Measurements from ENCODE around the gene GAGE10. TPM values are rescaled to one million over a fixed set of nuclear protein-coding genes. Genes with fewer than 3 reads are reported as not detected.

The GAGE10 gene
- total and polyA plus RNA-seq, 9 of the 15 experiments (the other 6 are each of a cell fraction or from before 2014, with no cell fraction given), result 0.80 to 3.1 (median 0.96) TPM; not detected in 4

DNA sequence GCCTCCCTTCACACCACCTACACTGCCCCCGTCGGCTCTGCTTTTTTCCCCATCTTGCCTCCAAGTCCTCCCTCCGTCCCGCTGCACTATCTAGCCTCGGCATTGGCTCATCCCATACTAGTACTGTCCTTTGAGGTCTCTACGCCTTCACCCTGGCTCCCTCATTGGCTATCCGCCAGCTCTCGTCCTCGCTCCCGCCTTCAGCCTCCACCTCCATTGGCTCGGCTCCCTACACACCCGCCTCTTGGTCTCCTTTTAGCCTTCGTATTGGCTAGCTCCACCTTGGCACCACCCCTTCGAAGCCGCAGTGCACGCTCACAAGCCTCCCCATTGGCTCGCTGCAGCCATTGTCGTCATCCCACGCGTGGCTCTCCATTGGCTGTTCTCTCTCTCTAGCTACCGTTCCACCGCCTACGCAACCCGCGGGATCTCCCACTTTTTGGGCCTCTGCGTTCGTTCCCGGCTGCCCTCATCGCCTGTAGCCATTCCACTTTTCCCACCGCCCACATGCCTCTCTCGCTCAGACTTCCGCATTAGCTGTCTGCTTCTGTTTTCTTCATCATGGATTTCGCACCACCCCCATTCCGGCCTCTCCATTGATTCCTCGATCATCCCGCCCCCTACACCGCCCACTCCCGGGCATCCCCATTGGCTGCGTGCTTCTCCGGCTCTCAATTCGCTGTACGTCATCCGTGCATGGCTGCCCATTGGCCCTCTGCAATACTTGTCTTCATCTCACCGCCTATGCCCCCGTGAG is 34.3 kb upstream of the GAGE10 start (continued):
- TF ChIP-seq, protein P1, sequence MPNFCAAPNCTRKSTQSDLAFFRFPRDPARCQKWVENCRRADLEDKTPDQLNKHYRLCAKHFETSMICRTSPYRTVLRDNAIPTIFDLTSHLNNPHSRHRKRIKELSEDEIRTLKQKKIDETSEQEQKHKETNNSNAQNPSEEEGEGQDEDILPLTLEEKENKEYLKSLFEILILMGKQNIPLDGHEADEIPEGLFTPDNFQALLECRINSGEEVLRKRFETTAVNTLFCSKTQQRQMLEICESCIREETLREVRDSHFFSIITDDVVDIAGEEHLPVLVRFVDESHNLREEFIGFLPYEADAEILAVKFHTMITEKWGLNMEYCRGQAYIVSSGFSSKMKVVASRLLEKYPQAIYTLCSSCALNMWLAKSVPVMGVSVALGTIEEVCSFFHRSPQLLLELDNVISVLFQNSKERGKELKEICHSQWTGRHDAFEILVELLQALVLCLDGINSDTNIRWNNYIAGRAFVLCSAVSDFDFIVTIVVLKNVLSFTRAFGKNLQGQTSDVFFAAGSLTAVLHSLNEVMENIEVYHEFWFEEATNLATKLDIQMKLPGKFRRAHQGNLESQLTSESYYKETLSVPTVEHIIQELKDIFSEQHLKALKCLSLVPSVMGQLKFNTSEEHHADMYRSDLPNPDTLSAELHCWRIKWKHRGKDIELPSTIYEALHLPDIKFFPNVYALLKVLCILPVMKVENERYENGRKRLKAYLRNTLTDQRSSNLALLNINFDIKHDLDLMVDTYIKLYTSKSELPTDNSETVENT (CRISPR knock-in tag; IDR thresholded peaks at IDR 0.05), result no peak
- TF ChIP-seq ZNF449 (CRISPR knock-in tag; IDR thresholded peaks at IDR 0.05), result no peak
- TF ChIP-seq, protein P2, sequence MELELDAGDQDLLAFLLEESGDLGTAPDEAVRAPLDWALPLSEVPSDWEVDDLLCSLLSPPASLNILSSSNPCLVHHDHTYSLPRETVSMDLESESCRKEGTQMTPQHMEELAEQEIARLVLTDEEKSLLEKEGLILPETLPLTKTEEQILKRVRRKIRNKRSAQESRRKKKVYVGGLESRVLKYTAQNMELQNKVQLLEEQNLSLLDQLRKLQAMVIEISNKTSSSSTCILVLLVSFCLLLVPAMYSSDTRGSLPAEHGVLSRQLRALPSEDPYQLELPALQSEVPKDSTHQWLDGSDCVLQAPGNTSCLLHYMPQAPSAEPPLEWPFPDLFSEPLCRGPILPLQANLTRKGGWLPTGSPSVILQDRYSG (tag; conservative IDR thresholded peaks at IDR 0.05; ENCODE audit: low read depth), result no peak
- TF ChIP-seq ZBTB12 (CRISPR knock-in tag; IDR thresholded peaks at IDR 0.05), result peak; percentile 52; the same call in 1 of the 2 replicates
- TF ChIP-seq ZNF133 (CRISPR knock-in tag; IDR thresholded peaks at IDR 0.05), result no peak
- no peak for TF ChIP-seq MTA2 (IDR thresholded peaks at IDR 0.05; ENCODE audit: low read depth)
- no peak for TF ChIP-seq TRIM24 (IDR thresholded peaks at IDR 0.05)
- no peak for TF ChIP-seq PHTF2 (CRISPR knock-in tag; IDR thresholded peaks at IDR 0.05)
- TF ChIP-seq STAT5A (IDR thresholded peaks at IDR 0.05; ENCODE audit: borderline replicate concordance, low read length), result no peak
- 0 out of 2 replicates have a peak, but pooled peaks have one; percentile 12 for TF ChIP-seq ESRRA (IDR thresholded peaks at IDR 0.05; ENCODE audit: borderline replicate concordance, low read depth)
- peak; percentile 21; the same call in 1 of the 2 replicates for TF ChIP-seq MTA3 (IDR thresholded peaks at IDR 0.05; ENCODE audit: borderline replicate concordance)
- TF ChIP-seq ZNF224 (CRISPR knock-in tag; IDR thresholded peaks at IDR 0.05), result no peak
- no peak for TF ChIP-seq MCM3 (IDR thresholded peaks at IDR 0.05)
- no peak; a peak in 1 of 3 replicates for TF ChIP-seq CBX3 (IDR thresholded peaks at IDR 0.05; ENCODE audit: borderline replicate concordance in 1 of 2, low read length in 2 of 2)
- TF ChIP-seq ZC3H8 (IDR thresholded peaks at IDR 0.05), result no peak
- TF ChIP-seq GATAD2B (IDR thresholded peaks at IDR 0.05; ENCODE audit: borderline replicate concordance), result no peak
- no peak for TF ChIP-seq PPARD (CRISPR knock-in tag; IDR thresholded peaks at IDR 0.05)
- no peak for TF ChIP-seq ARNT (IDR thresholded peaks at IDR 0.05)
- no peak for TF ChIP-seq NFATC3 (IDR thresholded peaks at IDR 0.05)
- 0 out of 2 replicates have a peak, but pooled peaks have one; percentile 33 for TF ChIP-seq GTF2F1 (IDR thresholded peaks at IDR 0.05; ENCODE audit: low read depth, low read length)
- TF ChIP-seq GTF2E2 (tag; IDR thresholded peaks at IDR 0.05), result no peak
